SK-N-SH (cell line): ENCODE results near the gene RAB22A.

ENCODE experiments used
- CTCF ChIP-seq: fragments of 200-600 bp; sonication (generic); IDR thresholded peaks from 2 replicates; pipeline ENCODE4 v1.6.1; 2017; ENCODE audit warnings: antibody characterized with exemption, mild to moderate bottlenecking, moderate library complexity
- EP300 ChIP-seq, 2 experiments: IDR thresholded peaks; 2 replicates each; pipeline versions ENCODE4 v1.4.0 to v1.6.1; 2012; ENCODE audit warnings: borderline replicate concordance in 1 of 2, low read depth in 1 of 2, low read length in 1 of 2
- EZH2phosphoT487 ChIP-seq: fragments of 200-600 bp; sonication (generic); IDR thresholded peaks from 2 replicates; pipeline ENCODE4 v1.6.1; 2017; ENCODE audit warnings: low read depth, mixed run types, mild to moderate bottlenecking, antibody characterized with exemption, moderate library complexity, borderline replicate concordance
- JUND ChIP-seq: IDR thresholded peaks from 2 replicates; pipeline ENCODE4 v1.4.0; 2012
- POLR2AphosphoS5 ChIP-seq: IDR thresholded peaks from 2 replicates; pipeline ENCODE4 v1.6.1; 2012; ENCODE audit warnings: low read depth, low read length
- RAD21 ChIP-seq: IDR thresholded peaks from 2 replicates; pipeline ENCODE4 v1.6.1; 2012; ENCODE audit warnings: mild to moderate bottlenecking, low read length
- REST ChIP-seq: IDR thresholded peaks from 2 replicates; pipeline ENCODE4 v1.6.1; 2012; ENCODE audit warnings: mild to moderate bottlenecking, low read depth, low read length, moderate library complexity
- RFX5 ChIP-seq: IDR thresholded peaks from 2 replicates; pipeline ENCODE4 v1.6.1; 2012; ENCODE audit warnings: mild to moderate bottlenecking, improper control_type of control experiment, low read length
- SMC3 ChIP-seq: IDR thresholded peaks from 2 replicates; pipeline ENCODE4 v1.6.1; 2012; ENCODE audit warnings: low read depth, low read length, improper control_type of control experiment
- TCF12 ChIP-seq: IDR thresholded peaks from 2 replicates; pipeline ENCODE4 v1.4.0; 2012
- TEAD4 ChIP-seq: IDR thresholded peaks from 2 replicates; pipeline ENCODE4 v1.4.0; 2012; ENCODE audit warnings: mild to moderate bottlenecking, borderline replicate concordance; ENCODE audit not compliant: insufficient read depth
- TF ChIP-seq, protein P1 (sequence below): IDR thresholded peaks from 2 replicates; pipeline ENCODE4 v1.4.0; 2012; ENCODE audit warnings: low read depth, borderline replicate concordance

DNA sequence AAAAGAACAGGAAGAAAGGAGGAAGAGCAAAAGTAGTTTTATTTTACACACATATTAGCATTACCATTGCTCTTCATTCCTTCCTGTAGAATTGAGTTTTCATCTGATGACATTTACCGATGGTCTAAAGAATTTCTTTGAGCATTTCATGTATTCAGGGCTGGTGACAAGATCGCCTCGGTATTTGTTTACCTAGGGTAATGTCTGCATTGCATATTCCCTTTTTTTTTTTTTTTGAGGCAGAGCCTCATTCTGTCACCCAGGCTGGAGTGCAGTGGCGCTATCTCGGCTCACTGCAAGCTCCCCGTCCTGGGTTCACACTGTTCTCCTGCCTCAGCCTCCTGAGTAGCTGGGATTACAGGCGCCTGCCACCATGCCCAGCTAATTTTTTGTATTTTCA, 19.3 kb downstream of the RAB22A start:
- TF ChIP-seq CTCF (no peak), RAD21 (no peak), SMC3 (no peak), EP300 (IDR thresholded peaks at IDR 0.05; ENCODE audit: borderline replicate concordance in 1 of 2, low read depth in 1 of 2, low read length in 1 of 2) (no peak), TEAD4 (no peak), TCF12 (no peak), POLR2AphosphoS5 (no peak), JUND (no peak), RFX5 (no peak), REST (no peak), EZH2phosphoT487 (no peak)
- TF ChIP-seq, protein P1, sequence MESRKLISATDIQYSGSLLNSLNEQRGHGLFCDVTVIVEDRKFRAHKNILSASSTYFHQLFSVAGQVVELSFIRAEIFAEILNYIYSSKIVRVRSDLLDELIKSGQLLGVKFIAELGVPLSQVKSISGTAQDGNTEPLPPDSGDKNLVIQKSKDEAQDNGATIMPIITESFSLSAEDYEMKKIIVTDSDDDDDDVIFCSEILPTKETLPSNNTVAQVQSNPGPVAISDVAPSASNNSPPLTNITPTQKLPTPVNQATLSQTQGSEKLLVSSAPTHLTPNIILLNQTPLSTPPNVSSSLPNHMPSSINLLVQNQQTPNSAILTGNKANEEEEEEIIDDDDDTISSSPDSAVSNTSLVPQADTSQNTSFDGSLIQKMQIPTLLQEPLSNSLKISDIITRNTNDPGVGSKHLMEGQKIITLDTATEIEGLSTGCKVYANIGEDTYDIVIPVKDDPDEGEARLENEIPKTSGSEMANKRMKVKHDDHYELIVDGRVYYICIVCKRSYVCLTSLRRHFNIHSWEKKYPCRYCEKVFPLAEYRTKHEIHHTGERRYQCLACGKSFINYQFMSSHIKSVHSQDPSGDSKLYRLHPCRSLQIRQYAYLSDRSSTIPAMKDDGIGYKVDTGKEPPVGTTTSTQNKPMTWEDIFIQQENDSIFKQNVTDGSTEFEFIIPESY = no peak
